H1 (cell line): ENCODE data around the gene BRIX1. TPM values are rescaled to one million over a fixed set of nuclear protein-coding genes. Genes with fewer than 3 reads are reported as not detected.

Source experiments
- CTCF ChIA-PET: fragments of 300-600 bp; sonication (Branson Sonifier 250); formaldehyde crosslinking; loops from one replicate; lab custom pipeline; 2021; ENCODE audit not compliant: partially characterized antibody; lab: Charles Lee
- POLR2A ChIA-PET: fragments of 300-600 bp; sonication (Branson Sonifier 250); formaldehyde crosslinking; loops from one replicate; lab custom pipeline; 2021; ENCODE audit warnings: inconsistent platforms; ENCODE audit not compliant: partially characterized antibody; lab: Charles Lee
- DNase-seq, 2 experiments: peaks; one replicate each; pipeline versions ENCODE4 v3.0.0 to v3.0.0-alpha.2; 2010 to 2022; ENCODE audit warnings: low spot score in 2 of 2, low read depth in 1 of 2, mixed read lengths in 1 of 2
- FAIRE-seq: peaks from 2 replicates; lab custom pipeline; 2011; peaks lifted over from hg19 to GRCh38; lab: Jason Lieb, UNC
- H2AFZ ChIP-seq: 2 replicates; pipeline ENCODE4 v1.8.1; 2012; ENCODE audit warnings: low read length, inconsistent platforms
- H2AK5ac ChIP-seq: 2 replicates; pipeline ENCODE4 v1.6.1; 2013; ENCODE audit warnings: low read depth, low read length
- H2BK120ac ChIP-seq: replicated peaks from 2 replicates; pipeline ENCODE3; 2013; ENCODE audit warnings: low read depth, low read length, inconsistent platforms
- H2BK12ac ChIP-seq: 2 replicates; pipeline ENCODE4 v1.6.1; 2013; ENCODE audit warnings: low read depth, low read length
- H2BK15ac ChIP-seq: 2 replicates; pipeline ENCODE4 v1.6.1; 2013; ENCODE audit warnings: low read length
- H2BK20ac ChIP-seq: 2 replicates; pipeline ENCODE4 v1.6.1; 2013; ENCODE audit warnings: low read length
- H2BK5ac ChIP-seq: 2 replicates; pipeline ENCODE4 v1.6.1; 2013; ENCODE audit warnings: low read depth, low read length
- H3K14ac ChIP-seq: 2 replicates; pipeline ENCODE4 v1.6.1; 2013; ENCODE audit warnings: inconsistent platforms; ENCODE audit not compliant: insufficient read length
- H3K18ac ChIP-seq: 2 replicates; pipeline ENCODE4 v1.6.1; 2013; ENCODE audit warnings: low read length; ENCODE audit errors: extremely low read depth
- H3K23ac ChIP-seq: 2 replicates; pipeline ENCODE4 v1.6.1; 2013; ENCODE audit warnings: inconsistent platforms; ENCODE audit not compliant: insufficient read length
- H3K23me2 ChIP-seq: 2 replicates; pipeline ENCODE4 v1.6.1; 2013; ENCODE audit warnings: low read depth, low read length
- H3K27ac ChIP-seq: 2 replicates; pipeline ENCODE4 v1.6.1; 2011; ENCODE audit warnings: low read depth, low read length, inconsistent platforms
- H3K27me3 ChIP-seq, 4 experiments: replicated peaks in 1 of 4; 1 replicate in 1 of 4; 2 replicates in 3 of 4; pipeline versions ENCODE4 v1.6.1 to v1.8.1; 2011 to 2013; ENCODE audit warnings: low read length in 3 of 4, mild to moderate bottlenecking in 3 of 4, inconsistent platforms in 2 of 4, mixed read lengths in 2 of 4, moderate library complexity in 1 of 4; ENCODE audit not compliant: control insufficient read depth in 3 of 4, insufficient read depth in 3 of 4; ENCODE audit errors: extremely low read depth in 1 of 4
- H3K36me3 ChIP-seq, 4 experiments: 2 replicates each; pipeline versions ENCODE4 v1.6.1 to v1.8.1; 2011 to 2013; ENCODE audit warnings: mild to moderate bottlenecking in 4 of 4, low read length in 3 of 4, moderate library complexity in 2 of 4, control low read depth in 1 of 4, inconsistent platforms in 1 of 4; ENCODE audit not compliant: insufficient read depth in 4 of 4, control insufficient read depth in 2 of 4
- H3K4ac ChIP-seq: replicated peaks from 2 replicates; pipeline ENCODE3; 2013; ENCODE audit warnings: low read length, low read depth, mixed read lengths, inconsistent platforms; ENCODE audit not compliant: insufficient read length
- H3K4me1 ChIP-seq, 4 experiments: replicated peaks in 1 of 4; 1 replicate in 1 of 4; 2 replicates in 3 of 4; pipeline versions ENCODE4 v1.6.1 to v1.8.1; 2011 to 2013; ENCODE audit warnings: low read length in 3 of 4, inconsistent platforms in 2 of 4, mixed read lengths in 1 of 4; ENCODE audit not compliant: insufficient read depth in 4 of 4, control insufficient read depth in 3 of 4
- H3K4me2 ChIP-seq, 2 experiments: 2 replicates each; pipeline versions ENCODE4 v1.6.1 to v1.8.1; 2011 to 2013; ENCODE audit warnings: low read depth in 2 of 2, low read length in 2 of 2, control low read depth in 1 of 2, inconsistent platforms in 1 of 2, mild to moderate bottlenecking in 1 of 2; ENCODE audit not compliant: insufficient read depth in 1 of 2
- H3K4me3 ChIP-seq, 4 experiments: fragments of 200-600, 300-600 bp in 1 of 4; sonication (generic), shearing (Covaris generic), sonication (Bioruptor Twin) in 1 of 4; 2 replicates each; pipeline versions ENCODE4 v1.5.1 to v1.8.1; 2011 to 2016; ENCODE audit warnings: low read length in 4 of 4, low read depth in 3 of 4, control low read depth in 2 of 4, inconsistent platforms in 2 of 4, mild to moderate bottlenecking in 2 of 4, mixed read lengths in 1 of 4, moderate library complexity in 1 of 4; ENCODE audit not compliant: insufficient read depth in 2 of 4; ENCODE audit errors: extremely low read depth in 1 of 4
- H3K56ac ChIP-seq: replicated peaks from 2 replicates; pipeline ENCODE3; 2013; ENCODE audit warnings: low read depth, mild to moderate bottlenecking, mixed read lengths, low read length, inconsistent platforms; ENCODE audit not compliant: insufficient read length
- H3K79me1 ChIP-seq: 2 replicates; pipeline ENCODE4 v1.6.1; 2013; ENCODE audit warnings: low read depth, low read length, control low read depth
- H3K79me2 ChIP-seq, 2 experiments: 2 replicates each; pipeline versions ENCODE4 v1.6.1 to v1.8.1; 2012 to 2013; ENCODE audit warnings: low read length in 2 of 2, mild to moderate bottlenecking in 2 of 2, inconsistent platforms in 1 of 2; ENCODE audit not compliant: insufficient read depth in 2 of 2, control insufficient read depth in 1 of 2
- H3K9ac ChIP-seq, 4 experiments: replicated peaks in 1 of 4; 1 replicate in 1 of 4; 2 replicates in 3 of 4; pipeline versions ENCODE4 v1.6.1 to v1.8.1; 2011 to 2013; ENCODE audit warnings: low read depth in 3 of 4, low read length in 3 of 4, control low read depth in 2 of 4, mild to moderate bottlenecking in 2 of 4, moderate library complexity in 2 of 4, inconsistent platforms in 1 of 4; ENCODE audit errors: extremely low read depth in 1 of 4
- H3K9me3 ChIP-seq, 2 experiments: 2 replicates each; pipeline versions ENCODE4 v1.6.1 to v1.8.1; 2012 to 2013; ENCODE audit warnings: mild to moderate bottlenecking in 2 of 2, moderate library complexity in 2 of 2, control low read depth in 1 of 2, inconsistent platforms in 1 of 2, low read depth in 1 of 2, low read length in 1 of 2, mixed read lengths in 1 of 2; ENCODE audit not compliant: insufficient read depth in 2 of 2
- H4K20me1 ChIP-seq, 2 experiments: replicated peaks in 1 of 2; 2 replicates each; pipeline versions ENCODE3 to v1.8.1; 2011 to 2013; ENCODE audit warnings: inconsistent platforms in 2 of 2, low read length in 2 of 2, mild to moderate bottlenecking in 1 of 2; ENCODE audit not compliant: insufficient read depth in 2 of 2, control insufficient read depth in 1 of 2
- H4K5ac ChIP-seq: 2 replicates; pipeline ENCODE4 v1.6.1; 2013; ENCODE audit warnings: low read length, low read depth, mixed read lengths, inconsistent platforms; ENCODE audit not compliant: insufficient read length
- H4K8ac ChIP-seq: 2 replicates; pipeline ENCODE4 v1.8.0; 2013; ENCODE audit warnings: mild to moderate bottlenecking, moderate library complexity, low read length, inconsistent platforms; ENCODE audit not compliant: insufficient read depth; ENCODE audit errors: extremely low read depth
- H4K91ac ChIP-seq: replicated peaks from 2 replicates; pipeline ENCODE3; 2013; ENCODE audit warnings: low read length, mixed read lengths, inconsistent platforms; ENCODE audit not compliant: insufficient read length
- CBX8 ChIP-seq: fragments of 300-800, 300-1000 bp; sonication (generic); IDR thresholded peaks from 2 replicates; pipeline ENCODE4 v1.7.1; 2016; ENCODE audit warnings: low read depth, low read length, borderline replicate concordance
- EGR1 ChIP-seq: IDR thresholded peaks from 2 replicates; pipeline ENCODE4 v1.6.1; 2011; ENCODE audit warnings: low read depth, low read length, borderline replicate concordance
- EP300 ChIP-seq, 2 experiments: IDR thresholded peaks; 1 replicate in 1 of 2; 2 replicates in 1 of 2; pipeline ENCODE4 v1.6.1; 2011 to 2012; ENCODE audit warnings: low read depth in 2 of 2, low read length in 2 of 2, mild to moderate bottlenecking in 2 of 2, borderline replicate concordance in 1 of 2, inconsistent platforms in 1 of 2, moderate library complexity in 1 of 2
- HDAC6 ChIP-seq: IDR thresholded peaks from one replicate; pipeline ENCODE4 v1.7.1; 2012; ENCODE audit warnings: low read depth, mild to moderate bottlenecking, inconsistent platforms, low read length, moderate library complexity
- JUND ChIP-seq: IDR thresholded peaks from 2 replicates; pipeline ENCODE4 v1.6.1; 2011; ENCODE audit warnings: mild to moderate bottlenecking, improper control_type of control experiment, low read length
- NANOG ChIP-seq: IDR thresholded peaks from 2 replicates; pipeline ENCODE4 v1.6.1; 2011; ENCODE audit warnings: low read length, low read depth, mild to moderate bottlenecking, inconsistent platforms; ENCODE audit not compliant: insufficient read depth, poor library complexity, severe bottlenecking
- WGBS, 2 experiments: shearing (Covaris generic) in 1 of 2; methylation state at CpG; one replicate each; pipeline versions ENCODE4 v1.1.6 to v1.1.7; 2013 to 2015; ENCODE audit warnings: low lambda C conversion rate in 2 of 2, mixed read lengths in 2 of 2, inconsistent platforms in 1 of 2, low coverage in 1 of 2, missing lambda C conversion rate in 1 of 2; ENCODE audit not compliant: insufficient replicate concordance in 2 of 2, insufficient coverage in 1 of 2, insufficient read length in 1 of 2; ENCODE audit errors: extremely low coverage in 1 of 2, missing lambda C conversion rate in 1 of 2; 5-methylcytosine and 5-hydroxymethylcytosine counted together
- polyA plus RNA-seq, 7 experiments: library from polyadenylated mRNA; depleted of rRNA in 3 of 7; stranded (reverse) in 5 of 7; unstranded in 2 of 7; fragments of >200 nt in 5 of 7; fragments of 200-250 nt in 2 of 7; gene quantifications; 1 replicate in 5 of 7; 2 replicates in 1 of 7; 4 replicates in 1 of 7; pipeline versions ENCODE4 v1.2.1 to v1.2.3, GENCODE V29; 2011 to 2013; ENCODE audit warnings: missing spikeins in 2 of 7, mixed read lengths in 2 of 7
- total RNA-seq: library from RNA; stranded (reverse); fragmentation: NEBNext Ultra II Directional; extraction: Animal tissue kit (Norgen Biotek cat#: 25700); gene quantifications from 2 replicates; pipeline ENCODE4 v1.2.1, GENCODE V29; 2021

BRIX1 gene
- total and polyA plus RNA-seq, 2 of the 8 experiments (the other 6 are each of a cell fraction or from before 2014, with no cell fraction given): 26.9 to 71.7 TPM

GRCh38 chr5:34923694-34924461, 8.4 kb downstream of the BRIX1 start:
- FAIRE-seq (no peak), DNase-seq (no peak)
- Histone ChIP-seq H4K8ac (no peak overlapping the region), H3K14ac (no peak overlapping the region), H2BK20ac (no peak overlapping the region), H2BK120ac (no peak overlapping the region), H2AFZ (no peak overlapping the region), H3K4ac (no peak overlapping the region), H3K4me2 (no peak overlapping the region), H3K23ac (no peak overlapping the region), H3K56ac (no peak overlapping the region), H4K20me1 (peaks cover 0 to 2% of the 10 kb centered on the region in 2 experiments), H2BK5ac (no peak overlapping the region), H3K9me3 (no peaks in the 10 kb centered on the region), H2AK5ac (no peak overlapping the region), H3K9ac (no peak overlapping the region), H4K5ac (no peak overlapping the region), H3K18ac (no peak overlapping the region), H3K36me3 (peaks cover 16 to 84% (median 61%) of the 10 kb centered on the region in 4 experiments), H2BK12ac (no peak overlapping the region), H3K79me1 (no peaks in the 10 kb centered on the region), H3K23me2 (no peaks in the 10 kb centered on the region), H4K91ac (no peak overlapping the region), H3K27ac (no peak overlapping the region), H2BK15ac (no peak overlapping the region), H3K4me1 (no peaks in the 10 kb centered on the region), H3K27me3 (no peaks in the 10 kb centered on the region), H3K4me3 (no peak overlapping the region), H3K79me2 (peaks cover 0 to 20% of the 10 kb centered on the region in 2 experiments; a peak in 2 of 4 replicates)
- 0 out of 2 replicates have a peak, but pooled peaks have one; percentile 44 for TF ChIP-seq JUND
- no peak for TF ChIP-seq NANOG
- TF ChIP-seq HDAC6: no peak
- TF ChIP-seq EGR1: no peak
- no peak for TF ChIP-seq CBX8
- no peak for TF ChIP-seq EP300 (IDR thresholded peaks at IDR 0.05; ENCODE audit: borderline replicate concordance in 1 of 2, low read depth in 2 of 2, low read length in 2 of 2)
- POLR2A ChIA-PET: interaction anchor here (0.7 to 4.6 kb wide), 4 partner anchors 9 to 76 kb away, joined by 3 to 21 read pairs (median 3); partner anchors contain the start of genes BRIX1 and RAD1
- CTCF ChIA-PET: interaction anchor here (0.8 to 1.7 kb wide), 2 partner anchors 80 to 438 kb away, joined by 3 to 9 read pairs; no protein-coding TSS in a partner anchor
- WGBS, 2 experiments: 91% methylated on average over 3 of the region's 3 CpGs; no CpG with 5 or more reads in 1 of the 2 experiments
